Activated T-cell treated with anti-CD3 and anti-CD28 coated beads, Interleukin-2, amount 50 U/mL, for 4 hours (primary cell): ENCODE data around the gene NPIPB8. TPM values are rescaled to one million over a fixed set of nuclear protein-coding genes. Genes with fewer than 3 reads are reported as not detected.
"Not testable (repeated sequence)": the region's sequence is repeated elsewhere in the genome, so short reads cannot be mapped to it uniquely, and the experiment has no call there.

Experiments
- ATAC-seq, 2 donors: fragments of 200-7000 bp; cut with Tn5 transposase; one replicate each; pipeline ENCODE4 v1.10.0; 2021
- DNase-seq: peaks from one replicate; pipeline ENCODE4 v3.0.0-alpha.2; 2020
- H3K27me3 Mint-ChIP-seq: one replicate; pipeline ENCODE4 v1.8.0; 2021; ENCODE audit warnings: low read depth, mixed read lengths
- H3K36me3 Mint-ChIP-seq: one replicate; pipeline ENCODE4 v1.8.0; 2022; ENCODE audit warnings: mixed read lengths; ENCODE audit not compliant: insufficient read depth
- H3K4me1 Mint-ChIP-seq: one replicate; pipeline ENCODE4 v1.8.0; 2021; ENCODE audit warnings: low read depth, mixed read lengths
- H3K4me3 Mint-ChIP-seq: one replicate; pipeline ENCODE4 v1.8.0; 2021; ENCODE audit warnings: mild to moderate bottlenecking, moderate library complexity, mixed read lengths
- H3K9me3 Mint-ChIP-seq: one replicate; pipeline ENCODE4 v1.8.0; 2021; ENCODE audit warnings: mixed read lengths
- total RNA-seq, 3 donors: library from RNA; stranded (reverse); gene quantifications; one replicate each; pipeline ENCODE4 v1.2.1, GENCODE V29; 2021

Gene NPIPB8
- total RNA-seq, result under 1 TPM in 1 of 3 donors, not detected in 2; 0.26 TPM

- not testable (repeated sequence) for ATAC-seq
These were observed at the start of gene NPIPB8 for GRCh38 chr16:28637765-28638164. NPIPB8 (plus strand) TSS chr16:28638065; CDS start chr16:28638361, 296 bp downstream.

GRCh38 chr16:28589069-28589468 lies 48.8 kb upstream of the NPIPB8 start:
- peaks cover 28% of the 10 kb centered on the region for H3K36me3 Mint-ChIP-seq
- DNase-seq (no peak), ATAC-seq (no peak)
- no peaks in the 10 kb centered on the region for H3K27me3 Mint-ChIP-seq
- H3K4me1 Mint-ChIP-seq, result no peaks in the 10 kb centered on the region
- H3K4me3 Mint-ChIP-seq, result no peak overlapping the region
- H3K9me3 Mint-ChIP-seq, result no peaks in the 10 kb centered on the region

More at GRCh38 chr16:28637765-28638164, at the start of gene NPIPB8:
- not testable (repeated sequence) for H3K9me3 Mint-ChIP-seq, H3K36me3 Mint-ChIP-seq, H3K4me3 Mint-ChIP-seq, H3K27me3 Mint-ChIP-seq, DNase-seq, H3K4me1 Mint-ChIP-seq

- ATAC-seq (no peak), DNase-seq (no peak)
- Mint-ChIP-seq H3K27me3 (no peaks in the 10 kb centered on the region), H3K4me3 (no peak overlapping the region), H3K36me3 (peaks cover 25% of the 10 kb centered on the region), H3K4me1 (no peaks in the 10 kb centered on the region), H3K9me3 (no peaks in the 10 kb centered on the region)
These were observed 47.9 kb upstream of the NPIPB8 start for GRCh38 chr16:28589930-28590329.

- Mint-ChIP-seq H3K4me3 (no peak overlapping the region), H3K9me3 (no peaks in the 10 kb centered on the region), H3K36me3 (peaks cover 21% of the 10 kb centered on the region), H3K27me3 (no peaks in the 10 kb centered on the region), H3K4me1 (no peaks in the 10 kb centered on the region)
- DNase-seq (no peak), ATAC-seq (no peak)
These were observed 47.2 kb upstream of the NPIPB8 start for GRCh38 chr16:28590384-28591340.

GRCh38 chr16:28591355-28591754 lies 46.5 kb upstream of the NPIPB8 start:
- ATAC-seq (no peak), DNase-seq (no peak)
- no peaks in the 10 kb centered on the region for H3K4me1 Mint-ChIP-seq
- no peaks in the 10 kb centered on the region for H3K9me3 Mint-ChIP-seq
- no peaks in the 10 kb centered on the region for H3K27me3 Mint-ChIP-seq
- H3K36me3 Mint-ChIP-seq, result peaks cover 18% of the 10 kb centered on the region
- H3K4me3 Mint-ChIP-seq, result no peak overlapping the region

- Mint-ChIP-seq H3K9me3 (no peaks in the 10 kb centered on the region), H3K27me3 (no peaks in the 10 kb centered on the region), H3K36me3 (peaks cover 18% of the 10 kb centered on the region), H3K4me3 (no peak overlapping the region), H3K4me1 (no peaks in the 10 kb centered on the region)
- DNase-seq (no peak), ATAC-seq (no peak)
These were observed 45.4 kb upstream of the NPIPB8 start for GRCh38 chr16:28592511-28592910.

- DNase-seq (no peak), ATAC-seq (no peak)
- Mint-ChIP-seq H3K36me3 (peaks cover 18% of the 10 kb centered on the region), H3K27me3 (no peaks in the 10 kb centered on the region), H3K9me3 (no peaks in the 10 kb centered on the region), H3K4me1 (no peaks in the 10 kb centered on the region), H3K4me3 (no peak overlapping the region)
These were observed 44.8 kb upstream of the NPIPB8 start for GRCh38 chr16:28592979-28593553.

GRCh38 chr16:28595451-28595850 lies 42.4 kb upstream of the NPIPB8 start:
- peaks cover 12% of the 10 kb centered on the region for H3K36me3 Mint-ChIP-seq

GRCh38 chr16:28596115-28596630 lies 41.7 kb upstream of the NPIPB8 start:
- ATAC-seq (no peak), DNase-seq (no peak)
- Mint-ChIP-seq H3K4me3 (no peak overlapping the region), H3K9me3 (no peaks in the 10 kb centered on the region), H3K36me3 (peaks cover 5% of the 10 kb centered on the region), H3K4me1 (no peaks in the 10 kb centered on the region), H3K27me3 (no peaks in the 10 kb centered on the region)

More at GRCh38 chr16:28595451-28595850, 42.4 kb upstream of the NPIPB8 start:
- ATAC-seq, H3K4me1 Mint-ChIP-seq, H3K9me3 Mint-ChIP-seq, H3K4me3 Mint-ChIP-seq, DNase-seq, H3K27me3 Mint-ChIP-seq: not testable (repeated sequence)

GRCh38 chr16:28596840-28597691 lies 40.8 kb upstream of the NPIPB8 start, which contains the start of gene SULT1A2:
SULT1A2 (minus strand) TSS chr16:28597050; CDS start chr16:28595930, 1,120 bp downstream.
- DNase-seq (no peak), ATAC-seq (no peak)
- Mint-ChIP-seq H3K36me3 (no peaks in the 10 kb centered on the region), H3K4me3 (no peak within 1 kb of the TSS), H3K9me3 (no peaks in the 10 kb centered on the region), H3K4me1 (no peaks in the 10 kb centered on the region), H3K27me3 (no peaks in the 10 kb centered on the region)

- Mint-ChIP-seq H3K9me3 (no peaks in the 10 kb centered on the region), H3K27me3 (no peaks in the 10 kb centered on the region), H3K4me1 (no peaks in the 10 kb centered on the region), H3K4me3 (no peak overlapping the region), H3K36me3 (no peaks in the 10 kb centered on the region)
- ATAC-seq (no peak), DNase-seq (no peak)
These were observed 40.1 kb upstream of the NPIPB8 start for GRCh38 chr16:28597692-28598261.

- H3K9me3 Mint-ChIP-seq, H3K27me3 Mint-ChIP-seq, H3K4me3 Mint-ChIP-seq, H3K4me1 Mint-ChIP-seq, H3K36me3 Mint-ChIP-seq, DNase-seq: not testable (repeated sequence)
- ATAC-seq, result peak; percentile 84 to 89
These were observed 38.2 kb upstream of the NPIPB8 start for GRCh38 chr16:28599377-28600285.

- H3K9me3 Mint-ChIP-seq, DNase-seq, ATAC-seq, H3K4me3 Mint-ChIP-seq, H3K4me1 Mint-ChIP-seq, H3K27me3 Mint-ChIP-seq, H3K36me3 Mint-ChIP-seq: not testable (repeated sequence)
These were observed 36.9 kb upstream of the NPIPB8 start for GRCh38 chr16:28600965-28601364.
